ENCODE measurements around the gene ZNF670. TPM values are rescaled to one million over a fixed set of nuclear protein-coding genes. Genes with fewer than 3 reads are reported as not detected.

ZNF670 gene
- polyA plus RNA-seq, 4 donors = 0.81 to 2.8 (median 2.3) TPM

- peak overlapping the region in 1 of 3 donors; percentile 37 for H3K27ac ChIP-seq (ENCODE audit: low read depth in 1 of 3, low read length in 2 of 3)
- H3K4me1 ChIP-seq (ENCODE audit: control insufficient read depth in 3 of 3, insufficient read depth in 2 of 3, low read depth in 1 of 3, low read length in 2 of 3) = peaks cover 0 to 3% (median 0%) of the 10 kb centered on the region in 3 donors
- no peak for FAIRE-seq
Observed at GRCh38 chr1:247079141-247079874, 697 bp upstream of the ZNF670 start.

GRCh38 chr1:247077876-247078257 is 744 bp downstream of the ZNF670 start:
- Histone ChIP-seq H3K27ac (ENCODE audit: low read depth in 1 of 3, low read length in 2 of 3) (peak overlapping the region in 1 of 3 donors; percentile 85), H3K27me3 (ENCODE audit: control insufficient read depth in 3 of 3, insufficient read depth in 3 of 3, low read length in 3 of 3) (no peaks in the 10 kb centered on the region), H3K4me1 (ENCODE audit: control insufficient read depth in 3 of 3, insufficient read depth in 2 of 3, low read depth in 1 of 3, low read length in 2 of 3) (peaks cover 0 to 3% (median 0%) of the 10 kb centered on the region in 3 donors), H3K36me3 (ENCODE audit: control insufficient read depth in 3 of 3, insufficient read depth in 2 of 3, low read depth in 1 of 3, low read length in 3 of 3) (no peaks in the 10 kb centered on the region), H3K4me3 (ENCODE audit: low read depth in 1 of 3, low read length in 3 of 3) (peak overlapping the region; percentile 81 to 91 (median 83)), H3K9me3 (ENCODE audit: control insufficient read depth in 2 of 2, insufficient read depth in 1 of 2, low read depth in 1 of 2, low read length in 1 of 2) (peaks cover 0 to 18% of the 10 kb centered on the region in 2 donors)
- DNase-seq (peak; percentile 26 to 48), FAIRE-seq (no peak)
- 0 to 1% (median 0%) methylated on average over 8 of the region's 8 CpGs for WGBS, 3 donors

More at GRCh38 chr1:247079141-247079874, 697 bp upstream of the ZNF670 start:
- Histone ChIP-seq H3K9me3 (ENCODE audit: control insufficient read depth in 2 of 2, insufficient read depth in 1 of 2, low read depth in 1 of 2, low read length in 1 of 2) (peaks cover 0 to 9% of the 10 kb centered on the region in 2 donors), H3K36me3 (ENCODE audit: control insufficient read depth in 3 of 3, insufficient read depth in 2 of 3, low read depth in 1 of 3, low read length in 3 of 3) (no peaks in the 10 kb centered on the region), H3K27me3 (ENCODE audit: control insufficient read depth in 3 of 3, insufficient read depth in 3 of 3, low read length in 3 of 3) (no peaks in the 10 kb centered on the region), H3K4me3 (ENCODE audit: low read depth in 1 of 3, low read length in 3 of 3) (peak overlapping the region in 2 of 3 donors; percentile 36 to 83)
- DNase-seq = peak; percentile 8 to 28
- WGBS, 3 donors = 30 to 48% (median 38%) methylated on average over 23 of the region's 23 CpGs

GRCh38 chr1:247077213-247077612 is 1.4 kb downstream of the ZNF670 start:
- WGBS, 3 donors = 75 to 85% (median 76%) methylated on average over 3 of the region's 3 CpGs
- no peaks in the 10 kb centered on the region for H3K27me3 ChIP-seq (ENCODE audit: control insufficient read depth in 3 of 3, insufficient read depth in 3 of 3, low read length in 3 of 3)
- no peak overlapping the region for H3K4me3 ChIP-seq (ENCODE audit: low read depth in 1 of 3, low read length in 3 of 3)
- peaks cover 0 to 3% (median 0%) of the 10 kb centered on the region in 3 donors for H3K4me1 ChIP-seq (ENCODE audit: control insufficient read depth in 3 of 3, insufficient read depth in 2 of 3, low read depth in 1 of 3, low read length in 2 of 3)
- H3K27ac ChIP-seq (ENCODE audit: low read depth in 1 of 3, low read length in 2 of 3) = no peak overlapping the region
- H3K9me3 ChIP-seq (ENCODE audit: control insufficient read depth in 2 of 2, insufficient read depth in 1 of 2, low read depth in 1 of 2, low read length in 1 of 2) = peaks cover 0 to 21% of the 10 kb centered on the region in 2 donors
- DNase-seq = no peak
- FAIRE-seq = no peak
- no peaks in the 10 kb centered on the region for H3K36me3 ChIP-seq (ENCODE audit: control insufficient read depth in 3 of 3, insufficient read depth in 2 of 3, low read depth in 1 of 3, low read length in 3 of 3)

GRCh38 chr1:247070645-247071044 is 8.0 kb downstream of the ZNF670 start:
- Histone ChIP-seq H3K9me3 (ENCODE audit: control insufficient read depth in 2 of 2, insufficient read depth in 1 of 2, low read depth in 1 of 2, low read length in 1 of 2) (peaks cover 3 to 44% of the 10 kb centered on the region in 2 donors), H3K4me1 (ENCODE audit: control insufficient read depth in 3 of 3, insufficient read depth in 2 of 3, low read depth in 1 of 3, low read length in 2 of 3) (no peaks in the 10 kb centered on the region), H3K27ac (ENCODE audit: low read depth in 1 of 3, low read length in 2 of 3) (no peak overlapping the region), H3K4me3 (ENCODE audit: low read depth in 1 of 3, low read length in 3 of 3) (no peak overlapping the region), H3K27me3 (ENCODE audit: control insufficient read depth in 3 of 3, insufficient read depth in 3 of 3, low read length in 3 of 3) (no peaks in the 10 kb centered on the region), H3K36me3 (ENCODE audit: control insufficient read depth in 3 of 3, insufficient read depth in 2 of 3, low read depth in 1 of 3, low read length in 3 of 3) (no peaks in the 10 kb centered on the region)
- FAIRE-seq (no peak), DNase-seq (no peak)
- WGBS, 3 donors = 81 to 96% (median 83%) methylated on average over 3 of the region's 3 CpGs

- Histone ChIP-seq H3K36me3 (ENCODE audit: control insufficient read depth in 3 of 3, insufficient read depth in 2 of 3, low read depth in 1 of 3, low read length in 3 of 3) (peaks cover 0 to 4% (median 1%) of the 10 kb centered on the region in 3 donors), H3K27me3 (ENCODE audit: control insufficient read depth in 3 of 3, insufficient read depth in 3 of 3, low read length in 3 of 3) (no peaks in the 10 kb centered on the region), H3K27ac (ENCODE audit: low read depth in 1 of 3, low read length in 2 of 3) (no peak overlapping the region), H3K4me1 (ENCODE audit: control insufficient read depth in 3 of 3, insufficient read depth in 2 of 3, low read depth in 1 of 3, low read length in 2 of 3) (no peaks in the 10 kb centered on the region), H3K9me3 (ENCODE audit: control insufficient read depth in 2 of 2, insufficient read depth in 1 of 2, low read depth in 1 of 2, low read length in 1 of 2) (peaks cover 3 to 45% of the 10 kb centered on the region in 2 donors), H3K4me3 (ENCODE audit: low read depth in 1 of 3, low read length in 3 of 3) (no peak overlapping the region)
- FAIRE-seq (no peak), DNase-seq (no peak)
- WGBS, 3 donors = 90 to 100% (median 91%) methylated on average over 3 of the region's 3 CpGs
Observed at GRCh38 chr1:247064304-247064703, 14.3 kb downstream of the ZNF670 start.

- DNase-seq (no peak), FAIRE-seq (no peak)
- Histone ChIP-seq H3K9me3 (ENCODE audit: control insufficient read depth in 2 of 2, insufficient read depth in 1 of 2, low read depth in 1 of 2, low read length in 1 of 2) (peaks cover 0 to 29% of the 10 kb centered on the region in 2 donors), H3K27ac (ENCODE audit: low read depth in 1 of 3, low read length in 2 of 3) (no peak overlapping the region), H3K36me3 (ENCODE audit: control insufficient read depth in 3 of 3, insufficient read depth in 2 of 3, low read depth in 1 of 3, low read length in 3 of 3) (peaks cover 0 to 4% (median 1%) of the 10 kb centered on the region in 3 donors), H3K4me3 (ENCODE audit: low read depth in 1 of 3, low read length in 3 of 3) (no peak overlapping the region), H3K4me1 (ENCODE audit: control insufficient read depth in 3 of 3, insufficient read depth in 2 of 3, low read depth in 1 of 3, low read length in 2 of 3) (no peaks in the 10 kb centered on the region), H3K27me3 (ENCODE audit: control insufficient read depth in 3 of 3, insufficient read depth in 3 of 3, low read length in 3 of 3) (no peaks in the 10 kb centered on the region)
- WGBS, 3 donors = 93 to 99% (median 96%) methylated on average over 4 of the region's 4 CpGs
Observed at GRCh38 chr1:247060771-247061170, 17.8 kb downstream of the ZNF670 start.

- Histone ChIP-seq H3K9me3 (ENCODE audit: control insufficient read depth in 2 of 2, insufficient read depth in 1 of 2, low read depth in 1 of 2, low read length in 1 of 2) (peaks cover 1 to 41% of the 10 kb centered on the region in 2 donors), H3K27me3 (ENCODE audit: control insufficient read depth in 3 of 3, insufficient read depth in 3 of 3, low read length in 3 of 3) (no peaks in the 10 kb centered on the region), H3K36me3 (ENCODE audit: control insufficient read depth in 3 of 3, insufficient read depth in 2 of 3, low read depth in 1 of 3, low read length in 3 of 3) (no peaks in the 10 kb centered on the region), H3K4me1 (ENCODE audit: control insufficient read depth in 3 of 3, insufficient read depth in 2 of 3, low read depth in 1 of 3, low read length in 2 of 3) (no peaks in the 10 kb centered on the region), H3K4me3 (ENCODE audit: low read depth in 1 of 3, low read length in 3 of 3) (no peak overlapping the region), H3K27ac (ENCODE audit: low read depth in 1 of 3, low read length in 2 of 3) (no peak overlapping the region)
- no peak for DNase-seq
- FAIRE-seq = no peak
- 94 to 100% (median 97%) methylated on average over 2 of the region's 2 CpGs for WGBS, 3 donors
Observed at GRCh38 chr1:247056071-247056470, 22.5 kb downstream of the ZNF670 start.

- no peak overlapping the region for H3K4me3 ChIP-seq (ENCODE audit: low read depth in 1 of 3, low read length in 3 of 3)
- 29 to 37% (median 35%) methylated on average over 2 of the region's 2 CpGs for WGBS, 3 donors
Observed at GRCh38 chr1:247054992-247055415, 23.6 kb downstream of the ZNF670 start.

More at GRCh38 chr1:247054992-247055415, 23.6 kb downstream of the ZNF670 start:
- FAIRE-seq (no peak), DNase-seq (peak in 1 of 2 donors; percentile 52)
- Histone ChIP-seq H3K36me3 (ENCODE audit: control insufficient read depth in 3 of 3, insufficient read depth in 2 of 3, low read depth in 1 of 3, low read length in 3 of 3) (no peaks in the 10 kb centered on the region), H3K4me1 (ENCODE audit: control insufficient read depth in 3 of 3, insufficient read depth in 2 of 3, low read depth in 1 of 3, low read length in 2 of 3) (no peaks in the 10 kb centered on the region), H3K27me3 (ENCODE audit: control insufficient read depth in 3 of 3, insufficient read depth in 3 of 3, low read length in 3 of 3) (no peaks in the 10 kb centered on the region), H3K9me3 (ENCODE audit: control insufficient read depth in 2 of 2, insufficient read depth in 1 of 2, low read depth in 1 of 2, low read length in 1 of 2) (peaks cover 1 to 50% of the 10 kb centered on the region in 2 donors), H3K27ac (ENCODE audit: low read depth in 1 of 3, low read length in 2 of 3) (no peak overlapping the region)
